Fibroblast of lung (primary cell): Measurements from ENCODE around the gene ANK2.

ENCODE experiments used
- CTCF ChIP-seq, 2 donors: IDR thresholded peaks in 1 of 2; conservative IDR thresholded peaks in 1 of 2; 1 replicate in 1 of 2; 2 replicates in 1 of 2; pipeline ENCODE4 v1.5.1; 2011 to 2012; ENCODE audit warnings: low read length in 2 of 2, control low read depth in 1 of 2, inconsistent platforms in 1 of 2, low read depth in 1 of 2, mild to moderate bottlenecking in 1 of 2
- EZH2 ChIP-seq: IDR thresholded peaks from 2 replicates; pipeline ENCODE4 v1.5.1; 2012; ENCODE audit warnings: low read length, control low read depth, mild to moderate bottlenecking; ENCODE audit errors: missing control alignments

GRCh38 chr4:113389160-113389559 lies 339.7 kb downstream of the ANK2 start:
- TF ChIP-seq CTCF (conservative IDR thresholded peaks at IDR 0.05 in 1 of 2, IDR thresholded peaks at IDR 0.05 in 1 of 2; ENCODE audit: low read depth in 1 of 2, low read length in 2 of 2) (no peak), EZH2 (no peak)
